Naive thymus-derived CD8-positive, alpha-beta T cell (primary cell): ENCODE data around the gene POLK. TPM values are rescaled to one million over a fixed set of nuclear protein-coding genes. Genes with fewer than 3 reads are reported as not detected.

ENCODE experiments used
- ATAC-seq, 2 donors: fragments of 150-1000 bp; cut with Tn5 transposase in 1 of 2; sonication (Bioruptor Pico), chemical (Tn5 transposase) in 1 of 2; 1 replicate in 1 of 2; 2 replicates in 1 of 2; pipeline ENCODE4 v1.10.0; 2021; ENCODE audit warnings: mild to moderate bottlenecking in 2 of 2, moderate library complexity in 2 of 2
- POLR2A ChIA-PET: fragments of 350-600 bp; sonication (Branson Sonifier 250); formaldehyde crosslinking; loops from one replicate; lab custom pipeline; 2021; ENCODE audit warnings: antibody characterized with exemption; lab: Charles Lee
- DNase-seq, 10 donors: peaks; one replicate each; pipeline versions ENCODE4 v3.0.0 to v3.0.0-alpha.2; 2020 to 2022
- H3K27ac Mint-ChIP-seq, 10 donors: one replicate each; pipeline ENCODE4 v1.8.0; 2020 to 2022; ENCODE audit warnings: mild to moderate bottlenecking in 10 of 10, mixed read lengths in 10 of 10, moderate library complexity in 4 of 10, inconsistent platforms in 1 of 10
- H3K27me3 Mint-ChIP-seq, 5 donors: one replicate each; pipeline ENCODE4 v1.8.0; 2021 to 2022; ENCODE audit warnings: mixed read lengths in 5 of 5
- H3K36me3 Mint-ChIP-seq, 3 donors: one replicate each; pipeline ENCODE4 v1.8.0; 2020 to 2022; ENCODE audit warnings: mixed read lengths in 3 of 3, mild to moderate bottlenecking in 2 of 3, inconsistent platforms in 1 of 3
- H3K4me1 Mint-ChIP-seq, 4 donors: one replicate each; pipeline ENCODE4 v1.8.0; 2021 to 2022; ENCODE audit warnings: mixed read lengths in 4 of 4
- H3K4me3 Mint-ChIP-seq, 10 donors: one replicate each; pipeline ENCODE4 v1.8.0; 2020 to 2022; ENCODE audit warnings: mild to moderate bottlenecking in 10 of 10, mixed read lengths in 10 of 10, moderate library complexity in 6 of 10, inconsistent platforms in 1 of 10
- H3K9me3 Mint-ChIP-seq, 9 donors: one replicate each; pipeline ENCODE4 v1.8.0; 2020 to 2022; ENCODE audit warnings: mixed read lengths in 9 of 9, mild to moderate bottlenecking in 3 of 9, inconsistent platforms in 1 of 9, moderate library complexity in 1 of 9
- polyA plus RNA-seq, 3 donors: library from polyadenylated mRNA; unstranded; fragments of 300-500 nt; fragmentation: Illumina TruSeq; gene quantifications; one replicate each; pipeline ENCODE4 v1.2.3, GENCODE V29; 2021
- total RNA-seq, 8 experiments: library from RNA in 2 of 8; stranded (reverse) in 2 of 8; gene quantifications; one replicate each; pipeline ENCODE4 v1.2.3 and lab custom pipeline; 2021 to 2026

The POLK gene
- 10 to 100 TPM; 23.8 to 28.2 TPM for total RNA-seq
- 10 to 100 TPM; 12.4 to 20.1 (median 16.3) TPM for polyA plus RNA-seq
- total RNA-seq (lab: John Stamatoyannopoulos, UW): 34.9 to 68.2 (median 48.3) reads per million in 6 experiments

GRCh38 chr5:75511435-75512382, at the start of gene POLK, which contains the start of gene CERT1:
Gene POLK, plus strand, starts transcription at chr5:75511891.
Gene CERT1, minus strand, starts transcription at chr5:75511629. Its CDS starts 422 bp downstream, at chr5:75511207.
- peaks cover 0 to 4% (median 0%) of the 10 kb centered on the region in 3 donors for H3K36me3 Mint-ChIP-seq

GRCh38 chr5:75463726-75464125, 48.0 kb upstream of the POLK start:
- Mint-ChIP-seq H3K27me3 (no peaks in the 10 kb centered on the region), H3K9me3 (peaks cover 2 to 19% (median 6%) of the 10 kb centered on the region in 9 donors), H3K36me3 (peaks cover 16 to 29% (median 21%) of the 10 kb centered on the region in 3 donors), H3K27ac (peak overlapping the region in 5 of 10 donors; percentile 3 to 65 (median 9)), H3K4me3 (no peak overlapping the region), H3K4me1 (peaks cover 19 to 71% (median 53%) of the 10 kb centered on the region in 4 donors)
- ATAC-seq (no peak), DNase-seq (no peak)
- POLR2A ChIA-PET: no interaction called here

More at GRCh38 chr5:75511435-75512382, at the start of gene POLK, which contains the start of gene CERT1:
- no peaks in the 10 kb centered on the region for H3K9me3 Mint-ChIP-seq
- H3K4me3 Mint-ChIP-seq: peak within 1 kb of the TSS; percentile 84 to 97 (median 95)
- ATAC-seq (peak; percentile 84 to 85), DNase-seq (peak; percentile 69 to 96 (median 88))
- peaks cover 21 to 80% (median 49%) of the 10 kb centered on the region in 4 donors for H3K4me1 Mint-ChIP-seq
- H3K27ac Mint-ChIP-seq: peak within 1 kb of the TSS; percentile 90 to 97 (median 94)
- POLR2A ChIA-PET: interaction anchor here (0.8 to 1.2 kb wide), 5 partner anchors 9 to 745 kb away, joined by 3 to 4 read pairs (median 3); partner anchors contain the start of genes GCNT4, GFM2, NSA2 and POC5
- no peaks in the 10 kb centered on the region for H3K27me3 Mint-ChIP-seq

GRCh38 chr5:75465480-75465879, 46.2 kb upstream of the POLK start:
- Mint-ChIP-seq H3K36me3 (peaks cover 24 to 38% (median 32%) of the 10 kb centered on the region in 3 donors), H3K27me3 (no peaks in the 10 kb centered on the region), H3K4me1 (peaks cover 19 to 69% (median 53%) of the 10 kb centered on the region in 4 donors), H3K9me3 (peaks cover 8 to 36% (median 20%) of the 10 kb centered on the region in 9 donors), H3K27ac (peak overlapping the region in 4 of 10 donors; percentile 4 to 71 (median 32)), H3K4me3 (no peak overlapping the region)
- no peak for DNase-seq
- POLR2A ChIA-PET: no interaction called here
- ATAC-seq: no peak

GRCh38 chr5:75466006-75466716, 45.5 kb upstream of the POLK start:
- Mint-ChIP-seq H3K9me3 (peaks cover 11 to 43% (median 27%) of the 10 kb centered on the region in 9 donors), H3K27ac (peak overlapping the region; percentile 2 to 70 (median 36)), H3K4me1 (peaks cover 17 to 65% (median 48%) of the 10 kb centered on the region in 4 donors), H3K4me3 (peak overlapping the region in 3 of 10 donors; percentile 4 to 26 (median 8)), H3K27me3 (no peaks in the 10 kb centered on the region), H3K36me3 (peaks cover 26 to 41% (median 39%) of the 10 kb centered on the region in 3 donors)
- POLR2A ChIA-PET: no interaction called here
- ATAC-seq (no peak), DNase-seq (no peak)

GRCh38 chr5:75468593-75468992, 43.1 kb upstream of the POLK start:
- H3K36me3 Mint-ChIP-seq: peaks cover 33 to 51% (median 48%) of the 10 kb centered on the region in 3 donors
- peak overlapping the region in 1 of 10 donors; percentile 68 for H3K27ac Mint-ChIP-seq
- no peaks in the 10 kb centered on the region for H3K27me3 Mint-ChIP-seq
- H3K4me3 Mint-ChIP-seq: no peak overlapping the region
- POLR2A ChIA-PET: no interaction called here
- ATAC-seq: no peak
- peaks cover 15 to 60% (median 31%) of the 10 kb centered on the region in 9 donors for H3K9me3 Mint-ChIP-seq
- H3K4me1 Mint-ChIP-seq: peaks cover 16 to 51% (median 37%) of the 10 kb centered on the region in 4 donors
- DNase-seq: no peak

- H3K36me3 Mint-ChIP-seq: peaks cover 33 to 52% (median 49%) of the 10 kb centered on the region in 3 donors
- DNase-seq (no peak), ATAC-seq (no peak)
- H3K27ac Mint-ChIP-seq: no peak overlapping the region
- H3K4me3 Mint-ChIP-seq: no peak overlapping the region
- POLR2A ChIA-PET: no interaction called here
- H3K9me3 Mint-ChIP-seq: peaks cover 15 to 60% (median 31%) of the 10 kb centered on the region in 9 donors
- H3K27me3 Mint-ChIP-seq: no peaks in the 10 kb centered on the region
- peaks cover 12 to 47% (median 32%) of the 10 kb centered on the region in 4 donors for H3K4me1 Mint-ChIP-seq
Measured at GRCh38 chr5:75469017-75469416, 42.7 kb upstream of the POLK start.

- no peak for DNase-seq
- H3K27ac Mint-ChIP-seq: no peak overlapping the region
- peaks cover 42 to 64% (median 48%) of the 10 kb centered on the region in 3 donors for H3K36me3 Mint-ChIP-seq
- ATAC-seq: no peak
- H3K4me3 Mint-ChIP-seq: no peak overlapping the region
- H3K27me3 Mint-ChIP-seq: no peaks in the 10 kb centered on the region
- H3K9me3 Mint-ChIP-seq: peaks cover 15 to 64% (median 31%) of the 10 kb centered on the region in 9 donors
- peaks cover 7 to 27% (median 17%) of the 10 kb centered on the region in 4 donors for H3K4me1 Mint-ChIP-seq
- POLR2A ChIA-PET: no interaction called here
Measured at GRCh38 chr5:75471193-75471592, 40.5 kb upstream of the POLK start.

- Mint-ChIP-seq H3K4me1 (peaks cover 6 to 19% (median 16%) of the 10 kb centered on the region in 4 donors), H3K36me3 (peaks cover 45 to 76% (median 45%) of the 10 kb centered on the region in 3 donors), H3K27ac (peak overlapping the region in 1 of 10 donors; percentile 10), H3K27me3 (no peaks in the 10 kb centered on the region), H3K4me3 (no peak overlapping the region), H3K9me3 (peaks cover 15 to 53% (median 28%) of the 10 kb centered on the region in 9 donors)
- DNase-seq: no peak
- POLR2A ChIA-PET: no interaction called here
- no peak for ATAC-seq
Measured at GRCh38 chr5:75472973-75473372, 38.7 kb upstream of the POLK start.

- peak overlapping the region in 2 of 10 donors; percentile 10 to 11 for H3K27ac Mint-ChIP-seq
- ATAC-seq (no peak), DNase-seq (no peak)
- no peaks in the 10 kb centered on the region for H3K27me3 Mint-ChIP-seq
- POLR2A ChIA-PET: no interaction called here
- H3K36me3 Mint-ChIP-seq: peaks cover 43 to 71% (median 45%) of the 10 kb centered on the region in 3 donors
- no peak overlapping the region for H3K4me3 Mint-ChIP-seq
- H3K4me1 Mint-ChIP-seq: peaks cover 9 to 21% (median 19%) of the 10 kb centered on the region in 4 donors
- peaks cover 15 to 48% (median 27%) of the 10 kb centered on the region in 9 donors for H3K9me3 Mint-ChIP-seq
Measured at GRCh38 chr5:75473463-75473862, 38.2 kb upstream of the POLK start.

GRCh38 chr5:75475364-75475763, 36.3 kb upstream of the POLK start:
- POLR2A ChIA-PET: no interaction called here
- DNase-seq (no peak), ATAC-seq (no peak)
- Mint-ChIP-seq H3K36me3 (peaks cover 25 to 67% (median 36%) of the 10 kb centered on the region in 3 donors), H3K27me3 (no peaks in the 10 kb centered on the region), H3K9me3 (peaks cover 7 to 29% (median 15%) of the 10 kb centered on the region in 9 donors), H3K27ac (peak overlapping the region in 3 of 10 donors; percentile 15 to 73 (median 34)), H3K4me3 (no peak overlapping the region), H3K4me1 (peaks cover 14 to 31% (median 28%) of the 10 kb centered on the region in 4 donors)

GRCh38 chr5:75481024-75481423, 30.7 kb upstream of the POLK start:
- H3K36me3 Mint-ChIP-seq: peaks cover 29 to 59% (median 41%) of the 10 kb centered on the region in 3 donors
- H3K4me1 Mint-ChIP-seq: peaks cover 22 to 57% (median 36%) of the 10 kb centered on the region in 4 donors

GRCh38 chr5:75482482-75482881, 29.2 kb upstream of the POLK start:
- no peak for DNase-seq
- Mint-ChIP-seq H3K4me1 (peaks cover 22 to 63% (median 33%) of the 10 kb centered on the region in 4 donors), H3K27me3 (no peaks in the 10 kb centered on the region), H3K36me3 (peaks cover 32 to 58% (median 54%) of the 10 kb centered on the region in 3 donors), H3K27ac (no peak overlapping the region), H3K4me3 (no peak overlapping the region), H3K9me3 (peaks cover 4 to 48% (median 31%) of the 10 kb centered on the region in 9 donors)
- ATAC-seq: no peak
- POLR2A ChIA-PET: no interaction called here

More at GRCh38 chr5:75481024-75481423, 30.7 kb upstream of the POLK start:
- Mint-ChIP-seq H3K4me3 (peak overlapping the region in 1 of 10 donors; percentile 8), H3K9me3 (peaks cover 4 to 34% (median 23%) of the 10 kb centered on the region in 9 donors), H3K27ac (peak overlapping the region in 2 of 10 donors; percentile 29 to 33), H3K27me3 (no peaks in the 10 kb centered on the region)
- no peak for ATAC-seq
- DNase-seq: no peak
- POLR2A ChIA-PET: no interaction called here
